ENCODE results near the gene FRMPD1. TPM values are rescaled to one million over a fixed set of nuclear protein-coding genes. Genes with fewer than 3 reads are reported as not detected.

Gene FRMPD1
- total and polyA plus RNA-seq, 2 experiments from 2014 or later: 0.15 to 0.32 TPM

- peaks cover 9% of the 10 kb centered on the region for H3K27me3 ChIP-seq
- no peaks in the 10 kb centered on the region for H3K36me3 ChIP-seq
- H3K4me1 ChIP-seq (ENCODE audit: low read depth): no peaks in the 10 kb centered on the region
- no peak overlapping the region for H3K27ac ChIP-seq
- no peak for DNase-seq (ENCODE audit: low read depth in 1 of 2, low spot score in 1 of 2)
- H3K4me3 ChIP-seq: no peak overlapping the region
- no peaks in the 10 kb centered on the region for H3K9me3 ChIP-seq (ENCODE audit: low read depth)
- no peak for TF ChIP-seq CTCF (IDR thresholded peaks at IDR 0.05; ENCODE audit: low read depth, low read length)
Observed at GRCh38 chr9:37682951-37683350, 32.2 kb downstream of the FRMPD1 start.

GRCh38 chr9:37683531-37684371, 33.0 kb downstream of the FRMPD1 start:
- no peaks in the 10 kb centered on the region for H3K4me1 ChIP-seq (ENCODE audit: low read depth)
- H3K4me3 ChIP-seq: no peak overlapping the region

GRCh38 chr9:37692622-37693221, 42.0 kb downstream of the FRMPD1 start:
- no peaks in the 10 kb centered on the region for H3K4me1 ChIP-seq (ENCODE audit: low read depth)
- no peak overlapping the region for H3K27ac ChIP-seq
- DNase-seq (ENCODE audit: low read depth in 1 of 2, low spot score in 1 of 2): no peak
- no peak overlapping the region for H3K4me3 ChIP-seq
- H3K9me3 ChIP-seq (ENCODE audit: low read depth): no peaks in the 10 kb centered on the region
- no peak for TF ChIP-seq CTCF (IDR thresholded peaks at IDR 0.05; ENCODE audit: low read depth, low read length)
- no peaks in the 10 kb centered on the region for H3K36me3 ChIP-seq
- peaks cover 16% of the 10 kb centered on the region for H3K27me3 ChIP-seq

More at GRCh38 chr9:37683531-37684371, 33.0 kb downstream of the FRMPD1 start:
- Histone ChIP-seq H3K9me3 (ENCODE audit: low read depth) (no peaks in the 10 kb centered on the region), H3K27ac (no peak overlapping the region), H3K36me3 (no peaks in the 10 kb centered on the region), H3K27me3 (peaks cover 9% of the 10 kb centered on the region)
- no peak for DNase-seq (ENCODE audit: low read depth in 1 of 2, low spot score in 1 of 2)
- no peak for TF ChIP-seq CTCF (IDR thresholded peaks at IDR 0.05; ENCODE audit: low read depth, low read length)

- Histone ChIP-seq H3K27me3 (peaks cover 16% of the 10 kb centered on the region), H3K4me1 (ENCODE audit: low read depth) (no peaks in the 10 kb centered on the region), H3K27ac (no peak overlapping the region), H3K36me3 (no peaks in the 10 kb centered on the region), H3K4me3 (no peak overlapping the region), H3K9me3 (ENCODE audit: low read depth) (no peaks in the 10 kb centered on the region)
- no peak for TF ChIP-seq CTCF (IDR thresholded peaks at IDR 0.05; ENCODE audit: low read depth, low read length)
- DNase-seq (ENCODE audit: low read depth in 1 of 2, low spot score in 1 of 2): no peak
Observed at GRCh38 chr9:37693260-37693659, 42.5 kb downstream of the FRMPD1 start.

GRCh38 chr9:37694355-37694754, 43.6 kb downstream of the FRMPD1 start:
- no peak for TF ChIP-seq CTCF (IDR thresholded peaks at IDR 0.05; ENCODE audit: low read depth, low read length)
- Histone ChIP-seq H3K27me3 (peaks cover 12% of the 10 kb centered on the region), H3K4me1 (ENCODE audit: low read depth) (no peaks in the 10 kb centered on the region), H3K4me3 (no peak overlapping the region), H3K27ac (no peak overlapping the region), H3K36me3 (no peaks in the 10 kb centered on the region), H3K9me3 (ENCODE audit: low read depth) (no peaks in the 10 kb centered on the region)
- DNase-seq (ENCODE audit: low read depth in 1 of 2, low spot score in 1 of 2): no peak

All from cardiac muscle cell (in vitro differentiated cells and primary cell).